Muscle of leg (tissue), 11 donors: ENCODE results near the gene MKX. TPM values are rescaled to one million over a fixed set of nuclear protein-coding genes. Genes with fewer than 3 reads are reported as not detected.

ENCODE experiments used
- DNase-seq: peaks from one replicate; pipeline ENCODE4 v3.0.0; 2013
- H3K27ac ChIP-seq: one replicate; pipeline ENCODE4 v1.5.1; 2013; ENCODE audit warnings: mild to moderate bottlenecking, low read length, control low read depth
- H3K27me3 ChIP-seq: one replicate; pipeline ENCODE4 v1.6.1; 2013; ENCODE audit warnings: low read length; ENCODE audit not compliant: control insufficient read depth, insufficient read depth
- H3K36me3 ChIP-seq: one replicate; pipeline ENCODE4 v1.6.1; 2013; ENCODE audit warnings: low read length; ENCODE audit not compliant: control insufficient read depth, insufficient read depth
- H3K4me1 ChIP-seq: one replicate; pipeline ENCODE4 v1.6.1; 2013; ENCODE audit warnings: low read length; ENCODE audit not compliant: control insufficient read depth, insufficient read depth
- H3K4me3 ChIP-seq: one replicate; pipeline ENCODE4 v1.5.1; 2013; ENCODE audit warnings: low read length, control low read depth
- H3K9me3 ChIP-seq: replicated peaks from 2 replicates; pipeline ENCODE4 v1.6.1; 2013; ENCODE audit warnings: low read depth, low read length; ENCODE audit not compliant: control insufficient read depth
- WGBS: methylation state at CpG from one replicate; pipeline ENCODE4 v1.1.5; 2013; ENCODE audit warnings: missing lambda C conversion rate; ENCODE audit not compliant: insufficient coverage; 5-methylcytosine and 5-hydroxymethylcytosine counted together
- polyA plus RNA-seq, 8 donors: library from polyadenylated mRNA; unstranded; fragments of 120-200 nt; gene quantifications; one replicate each; pipeline versions ENCODE4 v1.2.1 to v1.2.3, GENCODE V29; 2013; ENCODE audit warnings: inconsistent platforms in 1 of 8, low replicate concordance in 1 of 8; ENCODE audit not compliant: insufficient read length in 8 of 8, insufficient read depth in 1 of 8
- total RNA-seq: library from RNA; stranded (reverse); fragments of 120-200 nt; gene quantifications from one replicate; pipeline ENCODE4 v1.2.4, GENCODE V29; 2013

Gene MKX
- total and polyA plus RNA-seq, 9 donors = 1.8 to 26.1 (median 5.9) TPM

DNA sequence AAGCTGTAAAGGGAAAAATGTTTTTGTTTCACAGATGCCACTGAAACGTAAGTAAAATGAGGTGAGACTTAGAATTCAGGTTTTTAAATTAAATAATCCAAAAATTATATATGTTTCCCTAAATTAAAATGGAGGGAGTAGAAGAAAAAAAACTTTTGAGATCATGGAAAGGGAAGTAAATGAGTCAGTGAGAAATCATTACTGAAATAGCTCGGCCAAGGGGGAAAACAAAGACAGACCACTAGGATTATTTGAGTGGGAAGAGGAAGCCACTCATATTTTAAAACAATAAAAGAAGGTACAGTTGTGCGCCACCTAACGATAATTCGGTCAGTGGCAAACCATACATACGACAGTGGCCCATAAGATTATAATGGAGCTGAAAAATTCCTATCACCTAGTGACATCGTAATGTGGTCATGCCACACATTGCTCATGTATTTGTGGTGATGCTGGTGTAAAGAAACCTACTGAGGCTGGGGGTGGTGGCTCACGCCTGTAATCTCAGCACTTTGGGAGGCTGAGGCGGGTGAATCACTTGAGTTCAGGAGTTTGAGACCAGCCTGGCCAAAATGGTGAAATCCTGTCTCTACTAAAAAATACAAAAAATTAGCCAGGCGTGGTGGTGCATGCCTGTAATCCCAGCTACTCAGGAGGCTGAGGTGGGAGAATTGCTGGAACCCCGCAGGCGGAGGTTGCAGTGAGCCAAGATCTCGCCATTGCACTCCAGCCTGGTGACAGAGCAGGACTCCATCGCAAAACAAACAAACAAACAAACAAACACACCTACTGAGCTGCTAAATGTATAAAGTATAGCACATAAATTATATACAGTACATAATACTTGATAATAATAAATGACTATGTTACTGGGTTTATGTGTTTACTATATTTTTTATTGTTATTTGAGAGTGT, 64.7 kb downstream of the MKX start:
- Histone ChIP-seq H3K4me1 (peaks cover 12% of the 10 kb centered on the region), H3K36me3 (no peaks in the 10 kb centered on the region), H3K4me3 (no peak overlapping the region), H3K27ac (peak overlapping the region; percentile 48), H3K27me3 (no peaks in the 10 kb centered on the region), H3K9me3 (no peaks in the 10 kb centered on the region)
- peak; percentile 72 for DNase-seq
- WGBS = 55% methylated on average over 4 of the region's 14 CpGs

DNA sequence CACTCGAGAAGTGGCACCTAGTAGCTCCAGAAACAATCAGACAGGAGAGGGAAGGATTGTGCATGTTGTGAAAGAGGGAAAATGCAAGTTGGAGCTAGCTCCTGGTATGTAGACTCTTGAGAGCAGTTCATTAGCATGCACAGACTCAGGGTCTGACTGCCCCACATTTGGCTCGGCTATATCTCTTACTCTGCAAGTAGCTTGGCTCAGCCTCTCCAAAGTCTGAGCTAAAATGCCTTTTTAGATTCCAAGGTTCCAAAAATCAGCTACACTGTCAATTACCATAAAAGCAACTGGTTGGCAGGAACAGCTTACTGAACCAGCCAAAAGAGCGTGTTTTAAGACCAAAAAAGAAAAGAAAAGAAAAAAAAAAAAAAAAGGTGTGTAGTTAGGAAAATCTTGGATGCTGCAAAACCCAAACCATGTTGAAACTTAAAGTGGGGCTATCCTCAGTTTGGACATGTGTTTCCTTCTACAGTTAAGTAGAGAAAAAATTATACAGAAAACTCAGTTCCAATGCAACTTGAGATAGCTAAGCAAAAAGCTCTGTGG, 65.5 kb downstream of the MKX start:
- DNase-seq = peak; percentile 90
- H3K4me1 ChIP-seq = peaks cover 12% of the 10 kb centered on the region
- no peaks in the 10 kb centered on the region for H3K27me3 ChIP-seq
- peak overlapping the region; percentile 2 for H3K27ac ChIP-seq
- no peaks in the 10 kb centered on the region for H3K9me3 ChIP-seq
- H3K36me3 ChIP-seq = no peaks in the 10 kb centered on the region
- 12% methylated on average over 2 of the region's 3 CpGs for WGBS
- no peak overlapping the region for H3K4me3 ChIP-seq

DNA sequence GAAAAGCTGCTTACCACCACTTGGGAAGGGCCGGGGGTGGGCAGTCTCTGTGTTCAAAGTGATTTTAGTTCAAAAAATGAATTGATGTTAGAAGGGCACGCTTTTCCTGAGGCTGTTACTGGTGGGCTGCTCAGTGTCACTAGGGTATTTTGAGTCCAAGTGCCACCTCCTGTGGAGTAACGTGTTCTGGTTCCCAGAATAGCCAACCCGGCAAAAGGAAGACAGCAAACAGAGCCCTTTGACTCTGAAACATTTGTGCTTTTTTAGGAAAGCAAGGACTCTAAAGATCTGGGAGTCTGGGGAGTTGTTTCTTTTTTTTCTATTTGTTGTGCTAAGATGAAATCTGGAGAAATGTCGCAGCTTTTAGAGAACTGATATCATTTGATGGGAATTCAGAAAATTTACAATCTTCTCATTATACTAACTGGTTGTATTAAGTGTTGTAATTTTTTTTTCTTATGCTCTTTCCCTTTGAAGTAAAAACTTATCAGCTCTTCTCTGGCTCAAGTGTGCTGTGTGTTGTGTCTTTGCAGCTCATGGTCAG, 66.2 kb downstream of the MKX start:
- Histone ChIP-seq H3K4me3 (no peak overlapping the region), H3K4me1 (peaks cover 12% of the 10 kb centered on the region), H3K27ac (no peak overlapping the region), H3K27me3 (no peaks in the 10 kb centered on the region), H3K9me3 (no peaks in the 10 kb centered on the region), H3K36me3 (no peaks in the 10 kb centered on the region)
- 37% methylated on average over 3 of the region's 5 CpGs for WGBS
- no peak for DNase-seq

DNA sequence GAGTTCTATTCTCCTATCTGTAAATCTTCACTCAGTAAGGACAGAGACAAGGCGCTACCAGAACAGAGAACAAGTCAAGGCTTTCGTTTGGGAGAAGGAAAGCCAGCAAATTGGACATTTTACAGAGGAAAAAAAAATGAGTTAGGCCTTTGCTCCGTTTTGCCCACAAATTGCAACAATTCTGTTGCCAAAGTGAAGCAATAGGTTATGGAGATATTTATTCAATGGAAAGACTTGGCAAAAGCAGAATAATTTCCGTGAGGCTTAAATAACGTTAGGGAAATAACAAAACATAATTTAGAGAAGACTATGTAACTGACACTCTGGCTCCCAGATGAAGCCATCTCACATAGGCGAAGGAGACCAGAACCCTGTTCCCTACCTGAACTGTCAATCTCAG, 67.5 kb downstream of the MKX start:
- Histone ChIP-seq H3K27ac (no peak overlapping the region), H3K36me3 (no peaks in the 10 kb centered on the region), H3K9me3 (no peaks in the 10 kb centered on the region), H3K4me1 (peaks cover 12% of the 10 kb centered on the region), H3K4me3 (no peak overlapping the region), H3K27me3 (no peaks in the 10 kb centered on the region)
- WGBS = 40% methylated on average over 1 of the region's 6 CpGs
- DNase-seq = no peak

DNA sequence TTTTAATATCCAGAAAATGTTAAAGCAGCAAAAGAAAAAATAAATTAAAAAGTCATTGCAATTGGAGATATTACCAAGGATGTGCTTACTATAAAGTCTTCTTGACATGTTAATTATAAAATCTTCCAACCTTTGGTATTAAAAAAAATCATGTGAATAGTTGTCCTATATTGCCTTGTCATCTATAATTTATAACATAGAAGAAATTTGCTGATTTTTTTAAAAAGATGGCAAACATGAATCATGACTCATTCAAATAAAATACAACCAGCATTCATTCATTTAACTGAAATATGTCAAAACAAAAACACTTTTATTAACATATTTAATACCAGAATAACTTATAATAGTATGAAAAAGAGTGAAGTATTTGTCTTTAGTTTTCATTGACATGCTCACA, 72.6 kb downstream of the MKX start:
- no peaks in the 10 kb centered on the region for H3K4me1 ChIP-seq
- H3K27me3 ChIP-seq = no peaks in the 10 kb centered on the region
- H3K27ac ChIP-seq = no peak overlapping the region
- no peak overlapping the region for H3K4me3 ChIP-seq
- no peak for DNase-seq
- no peaks in the 10 kb centered on the region for H3K9me3 ChIP-seq
- H3K36me3 ChIP-seq = no peaks in the 10 kb centered on the region

DNA sequence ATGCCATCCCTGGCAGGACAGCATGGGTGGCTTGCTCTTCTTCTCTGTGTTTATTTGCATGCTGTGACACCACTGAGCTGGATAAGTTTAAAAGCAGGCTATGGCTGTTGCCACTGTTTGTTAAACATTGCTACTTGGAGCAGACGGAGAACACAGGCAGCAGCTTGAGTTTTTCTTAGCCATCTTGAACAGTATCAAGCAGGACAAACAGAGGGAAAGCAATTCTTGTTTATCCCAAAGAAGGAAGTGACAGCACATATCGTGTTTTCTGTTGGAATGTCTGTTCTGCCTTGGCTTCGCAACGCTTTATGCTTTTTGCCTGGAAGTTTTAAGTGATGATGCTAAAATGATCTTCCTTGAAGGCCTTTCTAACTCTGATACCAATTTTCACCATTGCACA, 73.8 kb downstream of the MKX start:
- no peaks in the 10 kb centered on the region for H3K9me3 ChIP-seq
- DNase-seq = no peak
- H3K4me3 ChIP-seq = no peak overlapping the region
- H3K4me1 ChIP-seq = no peaks in the 10 kb centered on the region
- no peaks in the 10 kb centered on the region for H3K36me3 ChIP-seq
- 100% methylated on average over 1 of the region's 4 CpGs for WGBS
- H3K27ac ChIP-seq = no peak overlapping the region
- no peaks in the 10 kb centered on the region for H3K27me3 ChIP-seq

DNA sequence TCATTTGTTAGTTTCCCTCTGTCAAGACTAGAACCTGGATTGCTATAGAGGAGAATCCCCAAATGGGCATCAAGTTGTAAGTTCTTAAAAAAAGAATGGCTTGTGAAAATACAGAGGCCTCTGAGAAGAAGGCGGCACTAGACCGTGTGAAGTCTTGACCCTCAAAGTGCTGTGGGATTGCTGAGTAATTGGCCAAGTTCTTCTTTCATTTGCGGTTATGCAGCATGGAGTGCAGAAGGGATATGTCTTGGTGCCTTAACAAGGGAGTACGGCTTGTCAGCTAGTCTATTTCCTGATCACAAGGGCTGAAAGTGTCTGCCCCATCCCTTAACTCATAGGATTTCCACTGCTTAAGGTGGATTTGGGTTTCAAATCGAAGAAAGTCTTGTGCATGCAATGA, 81.2 kb downstream of the MKX start:
- WGBS = 66% methylated on average over 4 of the region's 5 CpGs
- H3K27ac ChIP-seq = no peak overlapping the region
- no peaks in the 10 kb centered on the region for H3K27me3 ChIP-seq
- no peaks in the 10 kb centered on the region for H3K4me1 ChIP-seq
- no peaks in the 10 kb centered on the region for H3K36me3 ChIP-seq
- DNase-seq = no peak
- no peaks in the 10 kb centered on the region for H3K9me3 ChIP-seq
- H3K4me3 ChIP-seq = no peak overlapping the region

DNA sequence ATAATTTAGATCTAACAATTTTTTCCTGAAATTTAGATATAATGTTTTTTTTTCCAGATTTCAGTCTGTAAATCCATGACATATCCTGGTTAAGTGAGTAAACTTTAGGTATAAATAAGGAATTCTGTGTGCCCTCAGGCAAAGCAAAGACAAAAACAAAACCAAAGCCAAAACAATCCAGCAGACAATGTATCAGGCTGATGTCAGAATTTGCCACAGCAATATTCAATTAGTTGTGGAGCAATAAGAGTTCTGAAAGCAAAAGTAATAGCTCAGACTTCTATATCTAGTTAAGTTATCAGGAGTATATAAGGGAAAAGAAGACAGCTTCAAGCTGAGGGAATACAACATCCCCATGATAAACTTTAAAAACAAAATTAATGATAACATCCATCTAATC, 82.0 kb downstream of the MKX start:
- no peak overlapping the region for H3K27ac ChIP-seq

DNA sequence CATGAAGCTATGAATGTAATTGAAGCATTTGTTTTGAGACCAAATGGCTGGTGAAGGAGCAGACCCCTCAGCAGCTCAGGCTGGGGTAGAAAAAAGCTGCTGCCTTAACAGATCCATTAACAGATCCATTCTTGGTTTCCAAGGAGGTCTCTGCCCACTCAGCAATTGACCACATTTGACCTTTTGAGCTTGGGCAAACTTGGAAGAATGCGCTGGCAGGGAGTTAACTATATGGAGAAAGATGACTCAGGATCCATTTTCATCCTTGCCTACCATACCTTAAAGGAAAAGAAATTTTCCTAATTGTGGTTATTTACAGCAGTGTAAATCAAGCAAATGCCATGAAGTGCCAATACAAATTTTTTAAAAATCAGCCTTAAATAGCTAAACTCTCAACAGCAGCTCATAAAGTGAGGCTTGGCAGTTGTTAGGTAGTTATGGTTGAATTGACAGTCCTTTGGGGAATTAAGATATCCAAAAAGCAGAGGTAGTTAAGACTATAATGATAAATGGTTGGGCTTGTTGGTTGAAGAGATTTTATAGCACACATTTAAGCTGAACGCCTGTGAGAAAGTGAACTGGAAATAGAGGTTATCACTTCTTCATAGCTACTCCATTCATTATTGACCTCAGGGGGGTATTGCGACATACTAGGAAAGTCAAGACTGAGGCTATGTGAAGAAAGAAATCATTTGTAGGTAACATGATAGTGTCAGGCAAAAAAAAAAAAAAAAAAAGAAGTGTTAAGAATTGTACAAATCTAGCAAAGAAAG, 83.9 kb downstream of the MKX start:
- Histone ChIP-seq H3K27ac (no peak overlapping the region), H3K36me3 (no peaks in the 10 kb centered on the region), H3K4me1 (no peaks in the 10 kb centered on the region), H3K9me3 (no peaks in the 10 kb centered on the region), H3K27me3 (no peaks in the 10 kb centered on the region), H3K4me3 (no peak overlapping the region)
- DNase-seq = no peak
- WGBS = no CpG with 5 or more reads among the region's 3 CpGs

More for the DNA sequence above, 82.0 kb downstream of the MKX start:
- DNase-seq = no peak
- H3K9me3 ChIP-seq = no peaks in the 10 kb centered on the region
- H3K36me3 ChIP-seq = no peaks in the 10 kb centered on the region
- H3K4me3 ChIP-seq = no peak overlapping the region
- no peaks in the 10 kb centered on the region for H3K27me3 ChIP-seq
- no peaks in the 10 kb centered on the region for H3K4me1 ChIP-seq

DNA sequence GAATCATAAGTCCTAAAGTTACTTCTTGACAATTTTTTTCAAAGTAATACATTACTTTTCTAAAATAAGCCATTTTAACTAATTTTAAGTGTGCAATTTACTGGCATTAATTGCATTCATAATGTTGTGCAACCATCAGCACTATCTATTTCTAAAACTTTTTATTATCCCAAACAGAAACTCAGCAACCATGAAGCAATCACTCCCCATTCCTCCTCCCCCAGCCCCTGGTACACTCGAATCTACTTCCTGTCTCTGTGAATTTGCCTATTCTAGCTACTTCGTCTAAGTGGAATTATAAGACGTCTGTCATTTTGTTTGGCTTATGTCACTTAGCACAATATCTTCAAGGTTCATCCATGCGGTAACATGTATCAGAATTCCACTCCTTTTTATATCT, 84.9 kb downstream of the MKX start:
- no peaks in the 10 kb centered on the region for H3K27me3 ChIP-seq
- DNase-seq = no peak
- H3K9me3 ChIP-seq = no peaks in the 10 kb centered on the region
- H3K27ac ChIP-seq = no peak overlapping the region
- no peaks in the 10 kb centered on the region for H3K36me3 ChIP-seq
- H3K4me3 ChIP-seq = no peak overlapping the region
- no peaks in the 10 kb centered on the region for H3K4me1 ChIP-seq
- no CpG with 5 or more reads among the region's 4 CpGs for WGBS
